ENCODE data around the gene MAP3K12.
"Not testable (repeated sequence)": the region's sequence is repeated elsewhere in the genome, so short reads cannot be mapped to it uniquely, and the experiment has no call there.

Gene MAP3K12

DNA sequence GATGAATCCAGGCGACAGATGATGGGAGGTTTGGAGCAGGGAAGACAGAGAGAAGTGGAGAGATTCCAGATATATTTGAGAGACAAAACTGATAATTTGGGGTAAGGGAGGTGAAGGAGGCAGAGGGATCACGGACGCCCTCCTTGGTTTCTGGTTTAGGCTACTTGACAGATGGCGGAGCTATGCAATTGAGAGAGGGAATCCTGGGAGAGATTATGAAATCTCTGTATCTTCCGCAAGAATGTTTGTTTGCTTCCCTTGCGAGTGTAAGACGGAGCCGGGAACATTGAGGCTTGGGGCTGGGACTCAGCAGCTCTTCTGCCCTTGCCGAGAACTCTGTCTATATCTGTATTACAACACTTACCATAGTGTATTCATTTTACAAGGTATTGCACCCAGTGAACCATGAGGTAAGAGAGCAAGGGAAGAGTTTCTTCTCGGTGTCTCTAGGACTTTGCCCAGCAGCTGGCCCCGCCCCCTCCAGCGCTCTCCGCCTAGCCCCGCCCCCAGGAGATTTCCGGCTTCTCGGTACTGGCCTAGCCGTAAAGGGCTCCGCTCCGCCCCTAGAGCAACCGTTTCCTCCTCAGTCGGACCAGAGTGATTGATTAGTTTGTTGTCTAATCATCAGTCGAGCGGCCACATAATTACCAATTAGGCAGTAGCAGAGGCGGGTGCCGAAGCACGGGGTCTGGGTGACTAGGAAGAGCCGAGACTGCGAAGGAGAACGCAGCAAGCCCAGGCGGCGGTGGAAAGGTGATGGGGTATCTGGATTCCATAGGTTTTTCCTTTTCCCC, 58.0 kb downstream of the MAP3K12 start, which contains the start of gene PRR13:
Gene PRR13 (plus strand): TSS at position 695 of the 794 bp plus-strand sequence. CDS start 981 bp downstream, outside the sequence.
- DNase-seq (ENCODE audit: low read depth), result peak; percentile 99

DNA sequence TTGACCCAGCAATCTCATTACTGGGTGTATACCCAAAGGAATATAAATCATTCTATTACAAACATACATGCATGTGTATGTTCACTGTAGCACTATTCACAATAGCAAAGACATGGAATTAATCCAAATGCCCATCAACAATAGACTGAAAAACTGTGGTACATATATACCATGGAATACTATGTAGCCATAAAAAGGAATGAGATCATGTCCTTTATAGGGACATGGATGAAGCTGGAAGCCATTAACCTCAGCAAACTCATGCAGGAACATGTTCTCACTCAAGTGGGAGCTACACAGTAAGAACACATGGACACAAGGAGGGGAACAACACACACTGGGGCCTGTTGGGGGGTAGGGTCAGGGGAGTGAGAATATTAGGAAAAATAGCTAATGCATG, 59.7 kb downstream of the MAP3K12 start:
- DNase-seq (ENCODE audit: low read depth), result not testable (repeated sequence)

GRCh38 chr12:53435326-53435725, 63.9 kb downstream of the MAP3K12 start:
- DNase-seq (ENCODE audit: low read depth), result not testable (repeated sequence)

GRCh38 chr12:53431187-53431586, 68.1 kb downstream of the MAP3K12 start:
- no peak for DNase-seq (ENCODE audit: low read depth)

- DNase-seq (ENCODE audit: low read depth), result no peak
Measured at GRCh38 chr12:53430116-53430515, 69.1 kb downstream of the MAP3K12 start.
